ENCODE results near the gene MMP15.

MMP15 gene

GRCh38 chr16:58019866-58020538 is 5.6 kb upstream of the MMP15 start:
- DNase-seq: no peak

DNA sequence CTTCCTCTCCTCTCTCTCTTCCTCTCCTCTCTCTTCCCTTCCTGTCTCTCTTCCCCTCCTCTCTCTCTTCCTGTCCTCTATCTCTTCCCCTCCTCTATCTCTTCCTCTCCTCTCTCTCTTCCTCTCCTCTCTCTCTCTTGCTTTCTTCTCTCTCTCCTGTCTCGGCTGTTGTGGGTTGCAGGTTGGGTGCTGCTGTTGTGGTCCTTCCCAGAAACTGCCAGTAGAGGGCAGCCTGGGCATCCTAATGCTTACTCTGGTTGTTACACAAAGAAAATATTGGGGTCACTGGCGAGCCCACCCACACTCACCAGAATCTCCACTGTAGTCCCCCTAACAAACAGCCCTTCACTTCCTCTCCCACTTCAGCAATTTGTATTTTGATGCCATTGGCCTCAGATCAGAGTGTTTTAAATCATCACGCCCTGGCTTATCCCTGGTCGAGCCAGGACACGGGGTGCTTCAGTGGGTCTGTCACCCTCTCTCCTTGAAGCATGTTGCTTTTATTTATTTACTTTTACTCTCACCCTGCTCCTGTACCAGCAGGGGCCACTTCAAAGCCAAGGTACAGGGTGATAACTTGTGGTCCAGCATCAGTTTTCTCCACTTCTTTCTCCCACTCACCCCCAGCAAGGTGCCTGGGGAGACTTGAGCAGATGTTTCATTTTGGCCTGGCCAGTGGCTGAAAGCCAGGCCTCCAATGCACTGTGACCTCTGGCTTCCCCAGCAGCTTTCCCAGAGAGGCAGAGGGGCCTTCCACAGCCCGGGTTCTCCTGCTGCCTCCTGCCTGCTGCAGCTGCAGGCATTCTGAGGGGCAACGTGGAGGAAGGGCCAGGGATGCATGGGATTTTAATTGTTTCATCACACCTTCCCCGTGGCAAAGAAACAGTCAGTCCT is 4.7 kb upstream of the MMP15 start:
- DNase-seq: peak in 9 of 14 donors; percentile 11 to 61 (median 28)

DNA sequence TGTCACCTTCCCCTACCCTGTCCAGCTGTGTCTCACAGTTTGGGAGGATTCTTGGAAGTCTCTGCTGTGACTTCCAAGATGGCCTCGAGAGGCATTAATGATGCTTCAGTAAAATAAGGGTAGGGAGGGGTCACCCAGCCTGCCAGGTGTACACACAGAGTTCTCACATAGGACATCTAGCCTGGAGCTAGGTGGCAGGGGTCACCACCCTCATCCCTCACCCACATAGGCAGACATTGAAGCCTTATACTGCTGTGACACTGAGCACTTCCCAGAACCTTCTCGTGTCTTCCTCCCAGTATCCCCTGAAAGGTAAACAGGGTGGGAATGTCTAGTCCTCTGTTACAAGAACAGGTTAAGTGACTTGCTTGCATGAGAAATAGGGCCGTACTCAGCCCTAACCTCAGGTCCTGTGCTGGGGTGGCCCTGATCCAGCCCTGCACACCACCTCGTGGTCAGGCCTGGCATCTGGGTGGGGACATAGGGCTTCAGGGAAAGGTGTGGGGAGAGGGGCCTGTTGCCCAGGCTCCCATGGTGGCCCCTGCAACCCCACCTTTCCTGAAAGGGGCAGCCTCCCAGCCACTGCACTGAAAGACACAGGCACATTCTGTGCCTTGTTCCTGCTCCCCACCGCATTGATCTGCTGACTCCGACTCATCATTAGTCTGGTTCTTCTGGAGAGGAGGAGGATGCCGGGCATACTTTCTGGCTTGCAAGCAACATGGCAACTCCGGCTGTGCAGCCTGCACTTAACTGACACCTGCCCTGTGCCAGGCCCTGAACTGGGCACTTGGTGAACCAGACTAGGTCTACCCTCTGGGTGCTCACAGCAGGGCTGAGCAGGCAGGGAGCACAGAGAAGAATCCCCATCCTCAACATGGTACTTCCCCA is 3.6 kb upstream of the MMP15 start:
- DNase-seq: no peak

- DNase-seq: peak in 8 of 14 donors; percentile 12 to 66 (median 32)
Measured at GRCh38 chr16:58022601-58023371, 2.8 kb upstream of the MMP15 start.

GRCh38 chr16:58024486-58025350 is 836 bp upstream of the MMP15 start:
- no peak for DNase-seq

DNA sequence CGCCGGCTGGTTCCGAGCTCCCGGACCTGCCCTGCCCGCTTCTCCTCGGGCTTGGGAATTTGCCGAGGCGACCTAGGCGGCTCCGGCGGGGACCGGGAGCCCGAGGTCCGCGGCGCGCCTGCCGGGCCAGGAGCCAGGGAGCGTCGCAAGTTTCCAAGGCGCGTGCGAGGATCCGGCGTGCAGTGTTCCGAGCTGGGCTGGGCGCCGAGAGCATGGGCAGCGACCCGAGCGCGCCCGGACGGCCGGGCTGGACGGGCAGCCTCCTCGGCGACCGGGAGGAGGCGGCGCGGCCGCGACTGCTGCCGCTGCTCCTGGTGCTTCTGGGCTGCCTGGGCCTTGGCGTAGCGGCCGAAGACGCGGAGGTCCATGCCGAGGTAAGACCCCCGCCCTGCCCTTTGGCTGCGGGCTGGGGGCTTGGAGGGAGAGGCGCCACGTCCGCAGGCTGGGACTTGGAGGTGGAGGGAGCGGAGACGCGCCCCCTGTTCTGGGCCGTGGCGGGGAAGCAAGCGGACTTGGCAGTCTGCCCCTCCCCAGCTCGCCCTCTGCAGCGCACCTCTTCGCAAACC is 668 bp downstream of the MMP15 start:
- DNase-seq: peak in 1 of 14 donors; percentile 74

GRCh38 chr16:58026705-58027160 is 1.2 kb downstream of the MMP15 start:
- DNase-seq: no peak

- DNase-seq: peak in 1 of 14 donors; percentile 21
Measured at GRCh38 chr16:58027161-58027915, 1.8 kb downstream of the MMP15 start.

- no peak for DNase-seq
Measured at GRCh38 chr16:58027916-58028455, 2.4 kb downstream of the MMP15 start.

GRCh38 chr16:58028541-58029070 is 3.1 kb downstream of the MMP15 start:
- DNase-seq: no peak

DNA sequence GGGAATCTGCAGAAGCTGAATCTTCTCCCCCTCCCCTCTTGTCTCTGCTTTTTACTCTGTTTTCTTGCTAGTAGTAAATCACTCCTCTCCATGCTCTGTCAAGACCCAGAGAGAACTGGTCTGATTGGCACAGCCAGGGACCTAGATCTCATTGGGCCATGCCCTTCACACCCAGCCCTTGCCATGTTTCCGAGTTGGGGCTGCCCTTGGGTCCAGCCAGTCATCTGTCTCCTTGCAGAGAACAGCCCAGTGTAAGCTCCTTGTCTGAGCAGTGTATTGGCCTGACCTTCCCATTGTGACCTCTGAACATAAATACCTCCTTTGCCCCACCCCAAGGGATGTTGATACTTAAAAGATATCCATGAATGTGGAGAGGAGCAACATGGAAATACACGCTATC is 3.9 kb downstream of the MMP15 start:
- no peak for DNase-seq

DNA sequence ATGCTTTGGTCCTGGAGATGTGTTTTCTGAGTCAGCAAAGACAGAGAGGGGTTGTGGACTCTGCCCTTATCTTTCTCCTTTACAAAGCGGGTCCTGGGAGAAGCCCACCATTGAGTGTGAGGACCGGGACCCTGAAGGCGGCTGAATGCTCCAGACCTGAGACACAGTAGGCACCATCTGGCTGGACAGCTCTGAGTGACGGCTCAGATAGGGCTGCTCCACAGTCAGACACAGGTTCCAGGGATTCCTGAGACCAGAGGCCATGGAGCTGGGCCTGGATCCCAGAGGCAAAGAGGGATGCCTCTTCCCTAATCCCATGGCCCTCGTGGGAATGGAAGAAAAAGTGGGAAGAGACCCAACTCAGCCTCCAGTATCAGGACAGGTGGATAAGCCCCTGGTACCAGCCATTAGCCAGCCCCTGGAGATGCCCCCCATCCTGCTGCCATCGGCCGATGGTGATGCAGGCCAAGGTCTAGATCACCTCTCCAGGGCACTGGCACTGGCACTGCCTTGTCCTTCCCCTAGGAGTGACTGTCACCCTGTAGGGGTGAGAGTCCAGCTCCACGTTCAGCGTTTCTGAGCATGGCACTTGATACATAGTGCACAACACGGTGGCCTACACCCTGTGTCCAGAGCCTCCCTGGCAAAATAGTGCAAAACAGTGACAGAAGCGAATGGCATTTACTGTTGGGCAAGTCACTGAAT is 4.7 kb downstream of the MMP15 start:
- no peak for DNase-seq

- DNase-seq: no peak
Measured at GRCh38 chr16:58031016-58031800, 5.7 kb downstream of the MMP15 start.

GRCh38 chr16:58032710-58033293 is 7.2 kb downstream of the MMP15 start:
- peak in 9 of 14 donors; percentile 15 to 75 (median 48) for DNase-seq

DNA sequence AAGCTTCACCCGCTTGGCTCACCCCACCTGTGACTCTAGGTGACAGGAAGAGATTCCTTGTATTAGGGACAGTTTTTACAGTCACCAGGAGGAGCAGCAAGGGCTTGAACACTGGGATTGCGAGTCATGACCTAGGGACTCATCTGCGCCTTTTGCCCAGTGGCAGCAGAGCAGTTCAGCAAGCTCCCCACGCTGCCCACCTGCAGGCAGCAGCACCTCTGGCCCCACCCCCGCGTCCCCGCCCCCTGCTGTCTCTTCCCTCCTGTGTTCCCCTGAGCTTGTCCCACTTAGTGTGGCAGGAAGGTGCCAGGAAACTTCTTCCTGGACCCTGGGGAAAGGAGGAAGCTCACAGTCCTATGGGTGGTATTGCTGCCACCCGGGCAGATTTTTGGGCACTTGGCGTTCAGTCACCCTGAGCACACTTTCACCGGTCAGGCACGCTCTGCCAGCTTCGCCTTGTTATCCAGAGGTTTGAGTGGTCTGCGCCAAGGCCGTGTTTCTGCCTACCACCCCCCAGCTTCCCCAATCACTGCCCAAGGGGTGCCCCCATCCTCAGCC is 8.7 kb downstream of the MMP15 start:
- DNase-seq: no peak

- DNase-seq: no peak
Measured at GRCh38 chr16:58034774-58035173, 9.2 kb downstream of the MMP15 start.

Measured in C1 segment of cervical spinal cord (tissue), 14 donors.